GM12878 (cell line): ENCODE results near the gene SORT1. TPM values are rescaled to one million over a fixed set of nuclear protein-coding genes. Genes with fewer than 3 reads are reported as not detected.

ENCODE experiments used
- ATAC-seq: fragments of 200-7000 bp; cut with Tn5 transposase; 3 replicates; pipeline ENCODE4 v1.9.1; 2020; ENCODE audit warnings: mild to moderate bottlenecking, moderate library complexity
- BruUV-seq: library from RNA; stranded (reverse); fragments of 400-500 nt; replicated peaks from 2 replicates; lab custom pipeline; 2021; lab: Mats Ljungman, UMichigan
- CTCF ChIA-PET: fragments of 300-600 bp; sonication (Branson Sonifier 250); formaldehyde crosslinking; extraction: SDS; loops from one replicate; lab custom pipeline; 2021; ENCODE audit warnings: inconsistent platforms; lab: Yijun Ruan, JAX
- POLR2A ChIA-PET: fragments of 350-600 bp; formaldehyde crosslinking; extraction: SDS; loops from one replicate; lab custom pipeline; 2021; ENCODE audit warnings: inconsistent platforms; lab: Charles Lee
- RAD21 ChIA-PET: fragments of 300-600 bp; sonication (Branson Sonifier 250); formaldehyde crosslinking; loops from one replicate; lab custom pipeline; 2023; ENCODE audit warnings: antibody characterized with exemption; ENCODE audit not compliant: unreplicated experiment; lab: Charles Lee
- SMC1A ChIA-PET: fragments of 300-600 bp; sonication (Branson Sonifier 250); formaldehyde crosslinking; loops from one replicate; lab custom pipeline; 2023; ENCODE audit not compliant: unreplicated experiment, uncharacterized antibody; lab: Charles Lee
- DNase-seq: peaks from one replicate; pipeline ENCODE4 v3.0.0-alpha.2; 2011; ENCODE audit warnings: low read depth, low spot score
- FAIRE-seq: peaks from 3 replicates; lab custom pipeline; 2011; peaks lifted over from hg19 to GRCh38; lab: Jason Lieb, UNC
- H2AFZ ChIP-seq: 2 replicates; pipeline ENCODE4 v1.6.0; 2011; ENCODE audit warnings: low read depth, low read length, control low read depth; ENCODE audit not compliant: control insufficient read depth
- H3K27ac ChIP-seq: 2 replicates; pipeline ENCODE4 v1.5.1; 2011; ENCODE audit warnings: control low read depth; ENCODE audit not compliant: control insufficient read depth, insufficient read depth
- H3K27me3 ChIP-seq, 2 experiments: replicated peaks in 1 of 2; 2 replicates each; pipeline versions ENCODE4 v1.6.0 to v1.6.1; 2011; ENCODE audit warnings: low read length in 1 of 2; ENCODE audit not compliant: control insufficient read depth in 2 of 2, insufficient read depth in 2 of 2
- H3K36me3 ChIP-seq, 2 experiments: 2 replicates each; pipeline ENCODE4 v1.5.1; 2011; ENCODE audit warnings: low read length in 1 of 2; ENCODE audit not compliant: control insufficient read depth in 2 of 2, insufficient read depth in 2 of 2
- H3K4me1 ChIP-seq: 2 replicates; pipeline ENCODE4 v1.6.1; 2011; ENCODE audit warnings: mild to moderate bottlenecking, low read length, moderate library complexity, mixed read lengths; ENCODE audit not compliant: control insufficient read depth, insufficient read depth
- H3K4me2 ChIP-seq: 2 replicates; pipeline ENCODE4 v1.6.0; 2011; ENCODE audit warnings: control low read depth; ENCODE audit not compliant: control insufficient read depth, insufficient read depth
- H3K4me3 ChIP-seq: fragments of 200-600 bp; sonication (generic); 2 replicates; pipeline ENCODE4 v1.5.1; 2016
- H3K79me2 ChIP-seq: 2 replicates; pipeline ENCODE4 v1.6.0; 2011; ENCODE audit warnings: low read length; ENCODE audit not compliant: control insufficient read depth, insufficient read depth
- H3K9ac ChIP-seq: 2 replicates; pipeline ENCODE4 v1.8.0; 2011; ENCODE audit warnings: low read length, control low read depth, mixed read lengths; ENCODE audit not compliant: control insufficient read depth, insufficient read depth
- H3K9me3 ChIP-seq: replicated peaks from 3 replicates; pipeline ENCODE4 v1.5.1; 2011; ENCODE audit warnings: mild to moderate bottlenecking, low read length; ENCODE audit not compliant: control insufficient read depth, insufficient read depth
- H4K20me1 ChIP-seq: 2 replicates; pipeline ENCODE4 v1.6.0; 2011; ENCODE audit not compliant: control insufficient read depth, insufficient read depth
- NFIC ChIP-seq: IDR thresholded peaks from 2 replicates; pipeline ENCODE4 v1.6.1; 2012; ENCODE audit warnings: low read depth, mild to moderate bottlenecking, inconsistent platforms, low read length, moderate library complexity
- NFXL1 ChIP-seq: fragments of 450-650 bp; IDR thresholded peaks from 2 replicates; pipeline ENCODE4 v1.6.1; 2017; ENCODE audit warnings: antibody characterized with exemption, mild to moderate bottlenecking, borderline replicate concordance
- RAD51 ChIP-seq: fragments of 450-650 bp; IDR thresholded peaks from 2 replicates; pipeline ENCODE4 v1.6.1; 2016; ENCODE audit warnings: moderate library complexity, mild to moderate bottlenecking, inconsistent platforms
- RUNX3 ChIP-seq: IDR thresholded peaks from 2 replicates; pipeline ENCODE4 v1.6.1; 2012; ENCODE audit warnings: low read length, inconsistent platforms
- USF1 ChIP-seq: IDR thresholded peaks from 2 replicates; pipeline ENCODE4 v1.6.1; 2011; ENCODE audit warnings: borderline replicate concordance, low read depth, mild to moderate bottlenecking, moderate library complexity, mixed read lengths, low read length; ENCODE audit not compliant: insufficient read depth; ENCODE audit errors: extremely low read length
- ZBTB11 ChIP-seq: fragments of 450-650 bp; formaldehyde crosslinking; IDR thresholded peaks from 2 replicates; pipeline ENCODE4 v1.5.0; 2022; ENCODE audit warnings: mild to moderate bottlenecking, missing genetic modification characterization
- ZBTB40 ChIP-seq: fragments of 450-650 bp; IDR thresholded peaks from 2 replicates; pipeline ENCODE4 v1.6.1; 2016; ENCODE audit warnings: mild to moderate bottlenecking, moderate library complexity, borderline replicate concordance
- ZNF274 ChIP-seq: IDR thresholded peaks from one replicate; pipeline ENCODE4 v1.8.0; 2011; ENCODE audit not compliant: insufficient read length, insufficient read depth
- ZNF384 ChIP-seq: IDR thresholded peaks from 2 replicates; pipeline ENCODE4 v1.6.1; 2012; ENCODE audit warnings: low read depth, mild to moderate bottlenecking, low read length, improper control_type of control experiment, borderline replicate concordance
- WGBS: methylation state at CpG from one replicate; pipeline ENCODE4 v1.1.6; 2016; ENCODE audit warnings: low lambda C conversion rate; ENCODE audit not compliant: insufficient replicate concordance, insufficient coverage; ENCODE audit errors: missing lambda C conversion rate; 5-methylcytosine and 5-hydroxymethylcytosine counted together
- in situ Hi-C: fragments of 300-500 bp; cut with MboI; formaldehyde crosslinking; loops from 9 replicates; pipeline ENCODE4 v1.14.3; 2018; ENCODE audit warnings: mixed read lengths
- intact Hi-C: fragments of 100-400 bp; cut with micrococcal nuclease; formaldehyde crosslinking; loops from one replicate; pipeline ENCODE4 v1.14.2; 2022; ENCODE audit not compliant: unreplicated experiment
- polyA plus RNA-seq, 11 experiments: library from polyadenylated mRNA; depleted of rRNA in 4 of 11; unstranded in 6 of 11; stranded (reverse) in 5 of 11; fragments of >200 nt; fragmentation: Nextera tagmentation in 4 of 11; fragmentation: Illumina TruSeq in 1 of 11; extraction: Ambion mirVana in 4 of 11; extraction: Trizol in 1 of 11; gene quantifications; 1 replicate in 1 of 11; 2 replicates in 10 of 11; pipeline versions ENCODE4 v1.2.1 to v1.2.3, GENCODE V29; 2011 to 2016; ENCODE audit warnings: inconsistent platforms in 2 of 11, missing spikeins in 2 of 11, low read depth in 1 of 11
- total RNA-seq, 4 experiments: library from RNA; depleted of rRNA in 3 of 4; stranded (reverse); fragments of >200 nt in 3 of 4; fragmentation: Illumina TruSeq in 1 of 4; extraction: Trizol in 1 of 4; gene quantifications; 2 replicates each; pipeline versions ENCODE4 v1.2.1 to v1.2.3, GENCODE V29; 2013 to 2021

The SORT1 gene
- total and polyA plus RNA-seq, 10 of the 15 experiments (the other 5 are each of a cell fraction or from before 2014, with no cell fraction given) = 0.06 to 1.9 (median 0.33) TPM; not detected in 1

- no peak overlapping the region for H3K4me3 ChIP-seq
- intact Hi-C loops = no loop called here
- no peaks in the 10 kb centered on the region for H4K20me1 ChIP-seq
- H3K9me3 ChIP-seq = no peaks in the 10 kb centered on the region; the same call in 2 of the 3 replicates
- no TSS peak for BruUV-seq
- H2AFZ ChIP-seq = no peak overlapping the region
- H3K79me2 ChIP-seq = no peaks in the 10 kb centered on the region
- H3K4me2 ChIP-seq = no peak overlapping the region
- FAIRE-seq = no peak
- SMC1A ChIA-PET = no interaction called here
- H3K27ac ChIP-seq = no peak overlapping the region
- no peak for ATAC-seq
- no peak for DNase-seq
- H3K36me3 ChIP-seq = no peaks in the 10 kb centered on the region
- TF ChIP-seq ZNF384 (no peak), RAD51 (no peak)
- CTCF ChIA-PET = interaction anchor here (0.9 kb wide), 1 partner anchor 15 kb away, joined by 3 read pairs; no protein-coding TSS in a partner anchor
- no peaks in the 10 kb centered on the region for H3K4me1 ChIP-seq
- in situ Hi-C loops = no loop called here
- RAD21 ChIA-PET = no interaction called here
- no peaks in the 10 kb centered on the region for H3K27me3 ChIP-seq
- POLR2A ChIA-PET = no interaction called here
- no peak overlapping the region for H3K9ac ChIP-seq
Measured at GRCh38 chr1:109331113-109331512, 66.6 kb downstream of the SORT1 start.

GRCh38 chr1:109327285-109327684 is 70.4 kb downstream of the SORT1 start:
- Histone ChIP-seq H3K4me1 (no peaks in the 10 kb centered on the region), H2AFZ (no peak overlapping the region), H3K36me3 (no peaks in the 10 kb centered on the region), H3K79me2 (no peaks in the 10 kb centered on the region), H4K20me1 (no peaks in the 10 kb centered on the region), H3K27me3 (no peaks in the 10 kb centered on the region), H3K27ac (no peak overlapping the region), H3K9ac (no peak overlapping the region), H3K9me3 (no peaks in the 10 kb centered on the region; the same call in 2 of the 3 replicates), H3K4me3 (no peak overlapping the region), H3K4me2 (no peak overlapping the region)
- RAD21 ChIA-PET = no interaction called here
- no peak for ATAC-seq
- DNase-seq = no peak
- POLR2A ChIA-PET = no interaction called here
- in situ Hi-C loops = no loop called here
- no TSS peak for BruUV-seq
- FAIRE-seq = no peak
- 37% methylated on average over 5 of the region's 5 CpGs for WGBS
- CTCF ChIA-PET = no interaction called here
- SMC1A ChIA-PET = interaction anchor here (0.7 to 0.8 kb wide), 2 partner anchors 35 to 44 kb away, joined by 3 read pairs; partner anchors contain the start of gene PSRC1
- intact Hi-C loops = no loop called here
- no peak for TF ChIP-seq USF1
- no peak for TF ChIP-seq NFXL1
- TF ChIP-seq ZBTB40 = no peak
- no peak for TF ChIP-seq ZBTB11 (CRISPR knock-in tag)
- no peak for TF ChIP-seq RUNX3
- TF ChIP-seq NFIC = no peak
- no peak for TF ChIP-seq ZNF274
